NCI-H1694 (cell line): ENCODE data around the gene TLR6.

ENCODE experiments used
- DNase-seq: peaks from one replicate; lab custom pipeline; 2025; lab: John Stamatoyannopoulos, UW

Gene TLR6

GRCh38 chr4:38867478-38868058, 11.0 kb upstream of the TLR6 start, which contains the start of gene FAM114A1:
Gene FAM114A1 (plus strand): TSS chr4:38867806. CDS start chr4:38878079, 10,273 bp downstream.
- DNase-seq = no peak

- no peak for DNase-seq
Measured at GRCh38 chr4:38866973-38867477, 10.4 kb upstream of the TLR6 start.

- DNase-seq = no peak
Measured at GRCh38 chr4:38865445-38865844, 8.8 kb upstream of the TLR6 start.

- no peak for DNase-seq
Measured at GRCh38 chr4:38861791-38862190, 5.2 kb upstream of the TLR6 start.

GRCh38 chr4:38860788-38861424, 4.3 kb upstream of the TLR6 start:
- peak; percentile 14 for DNase-seq

- no peak for DNase-seq
Measured at GRCh38 chr4:38859501-38859900, 2.9 kb upstream of the TLR6 start.

GRCh38 chr4:38858097-38858420, 1.4 kb upstream of the TLR6 start:
- DNase-seq = no peak

- no peak for DNase-seq
Measured at GRCh38 chr4:38857354-38858096, 908 bp upstream of the TLR6 start.

GRCh38 chr4:38856046-38856445, 571 bp downstream of the TLR6 start:
- DNase-seq = no peak

GRCh38 chr4:38855466-38855865, 1.2 kb downstream of the TLR6 start:
- no peak for DNase-seq

- DNase-seq = no peak
Measured at GRCh38 chr4:38846015-38846414, 10.6 kb downstream of the TLR6 start.

- DNase-seq = no peak
Measured at GRCh38 chr4:38842994-38843393, 13.6 kb downstream of the TLR6 start.

GRCh38 chr4:38837849-38838248, 18.8 kb downstream of the TLR6 start:
- no peak for DNase-seq

- DNase-seq = no peak
Measured at GRCh38 chr4:38837334-38837733, 19.3 kb downstream of the TLR6 start.

GRCh38 chr4:38834570-38834969, 22.0 kb downstream of the TLR6 start:
- no peak for DNase-seq

- no peak for DNase-seq
Measured at GRCh38 chr4:38832624-38833528, 23.7 kb downstream of the TLR6 start.

GRCh38 chr4:38832206-38832605, 24.4 kb downstream of the TLR6 start:
- no peak for DNase-seq

- no peak for DNase-seq
Measured at GRCh38 chr4:38831653-38832052, 25.0 kb downstream of the TLR6 start.

GRCh38 chr4:38829237-38829636, 27.4 kb downstream of the TLR6 start:
- no peak for DNase-seq

- DNase-seq = no peak
Measured at GRCh38 chr4:38823766-38824165, 32.9 kb downstream of the TLR6 start.

- DNase-seq = no peak
Measured at GRCh38 chr4:38822748-38823303, 33.8 kb downstream of the TLR6 start.

- no peak for DNase-seq
Measured at GRCh38 chr4:38821739-38822138, 34.9 kb downstream of the TLR6 start.
